HEK293T (cell line): Measurements from ENCODE around the gene PLCB4.

Experiments
- CTCF ChIA-PET: fragments of 350-600 bp; formaldehyde crosslinking; extraction: SDS; loops from one replicate; lab custom pipeline; 2021; ENCODE audit warnings: antibody characterized with exemption, inconsistent platforms; lab: Yijun Ruan, JAX
- POLR2A ChIA-PET: fragments of 350-600 bp; formaldehyde crosslinking; extraction: SDS; loops from one replicate; lab custom pipeline; 2020; ENCODE audit warnings: antibody characterized with exemption, inconsistent platforms; lab: Yijun Ruan, JAX
- DNase-seq: peaks from one replicate; pipeline ENCODE4 v3.0.0; 2012; ENCODE audit warnings: mixed read lengths; ENCODE audit errors: extremely low spot score
- ARNT ChIP-seq: fragments of 450-650 bp; IDR thresholded peaks from 2 replicates; pipeline ENCODE4 v1.6.1; 2017; ENCODE audit warnings: mild to moderate bottlenecking
- BHLHE40 ChIP-seq: fragments of 450-650 bp; IDR thresholded peaks from 2 replicates; pipeline ENCODE4 v1.6.1; 2016; ENCODE audit warnings: mild to moderate bottlenecking, moderate library complexity, borderline replicate concordance
- CTBP1 ChIP-seq: fragments of 450-650 bp; IDR thresholded peaks from 2 replicates; pipeline ENCODE4 v1.6.1; 2016; ENCODE audit warnings: borderline replicate concordance
- ELF4 ChIP-seq: fragments of 450-650 bp; IDR thresholded peaks from 2 replicates; pipeline ENCODE4 v1.6.1; 2017; ENCODE audit warnings: antibody characterized with exemption
- FOXA1 ChIP-seq: fragments of 450-650 bp; IDR thresholded peaks from 2 replicates; pipeline ENCODE4 v1.6.1; 2016; ENCODE audit warnings: mild to moderate bottlenecking
- FOXK2 ChIP-seq: fragments of 450-650 bp; IDR thresholded peaks from 2 replicates; pipeline ENCODE4 v1.6.1; 2016; ENCODE audit warnings: mild to moderate bottlenecking
- FOXM1 ChIP-seq: fragments of 450-650 bp; IDR thresholded peaks from 2 replicates; pipeline ENCODE4 v1.6.1; 2017; ENCODE audit warnings: mild to moderate bottlenecking, borderline replicate concordance
- HDGF ChIP-seq: fragments of 450-650 bp; IDR thresholded peaks from 2 replicates; pipeline ENCODE4 v1.6.1; 2017; ENCODE audit warnings: antibody characterized with exemption, borderline replicate concordance
- L3MBTL2 ChIP-seq: fragments of 450-650 bp; conservative IDR thresholded peaks from 2 replicates; pipeline ENCODE4 v1.6.1; 2016; ENCODE audit warnings: mild to moderate bottlenecking
- LEF1 ChIP-seq: fragments of 450-650 bp; IDR thresholded peaks from 2 replicates; pipeline ENCODE4 v1.6.1; 2017; ENCODE audit warnings: mild to moderate bottlenecking, borderline replicate concordance
- NFRKB ChIP-seq: fragments of 450-650 bp; IDR thresholded peaks from 2 replicates; pipeline ENCODE4 v1.6.1; 2016; ENCODE audit warnings: mild to moderate bottlenecking, moderate library complexity
- PKNOX1 ChIP-seq: fragments of 450-650 bp; IDR thresholded peaks from 2 replicates; pipeline ENCODE4 v1.6.1; 2016
- SP1 ChIP-seq: fragments of 450-650 bp; IDR thresholded peaks from 2 replicates; pipeline ENCODE4 v1.6.1; 2017
- SUZ12 ChIP-seq: fragments of 450-650 bp; IDR thresholded peaks from 2 replicates; pipeline ENCODE4 v1.6.1; 2016; ENCODE audit warnings: mild to moderate bottlenecking
- TARDBP ChIP-seq: fragments of 450-650 bp; IDR thresholded peaks from 2 replicates; pipeline ENCODE4 v1.6.1; 2016
- ZNF384 ChIP-seq: fragments of 450-650 bp; IDR thresholded peaks from 2 replicates; pipeline ENCODE4 v1.6.1; 2016

Gene PLCB4

GRCh38 chr20:9311132-9311531, 242.2 kb downstream of the PLCB4 start:
- TF ChIP-seq ELF4 (no peak), SUZ12 (no peak), TARDBP (no peak), ZNF384 (no peak), CTBP1 (no peak), FOXA1 (no peak), BHLHE40 (no peak), SP1 (no peak), ARNT (no peak), HDGF (no peak), LEF1 (no peak), PKNOX1 (no peak), FOXK2 (no peak), NFRKB (no peak), FOXM1 (no peak), L3MBTL2 (no peak)

GRCh38 chr20:9319687-9320384, 250.9 kb downstream of the PLCB4 start:
- CTCF ChIA-PET: no interaction called here
- TF ChIP-seq LEF1 (no peak), L3MBTL2 (no peak), CTBP1 (no peak)
- POLR2A ChIA-PET: no interaction called here
- no peak for DNase-seq

More at GRCh38 chr20:9311132-9311531, 242.2 kb downstream of the PLCB4 start:
- CTCF ChIA-PET: interaction anchor here (0.7 kb wide), 1 partner anchor 20 kb away, joined by 5 read pairs; no protein-coding TSS in a partner anchor
- DNase-seq: no peak
- POLR2A ChIA-PET: no interaction called here

GRCh38 chr20:9321007-9321406, 252.1 kb downstream of the PLCB4 start:
- CTCF ChIA-PET: no interaction called here
- TF ChIP-seq FOXM1 (no peak), ZNF384 (no peak), SUZ12 (no peak), NFRKB (no peak)
- POLR2A ChIA-PET: no interaction called here
- no peak for DNase-seq

- CTCF ChIA-PET: no interaction called here
- POLR2A ChIA-PET: no interaction called here
- no peak for DNase-seq
- no peak for TF ChIP-seq CTBP1
- TF ChIP-seq ARNT: no peak
- TF ChIP-seq ELF4: no peak
Measured at GRCh38 chr20:9322661-9323060, 253.8 kb downstream of the PLCB4 start.

GRCh38 chr20:9323622-9324021, 254.7 kb downstream of the PLCB4 start:
- ChIA-PET CTCF (interaction anchor here (0.6 kb wide), 1 partner anchor 191 kb away, joined by 3 read pairs; no protein-coding TSS in a partner anchor), POLR2A (no interaction called here)
- TF ChIP-seq FOXA1 (no peak), L3MBTL2 (no peak), TARDBP (no peak), ELF4 (no peak), PKNOX1 (no peak), NFRKB (no peak), LEF1 (no peak), HDGF (no peak), BHLHE40 (no peak), ZNF384 (no peak), SUZ12 (no peak)
- peak; percentile 45 for DNase-seq

GRCh38 chr20:9329355-9330101, 260.6 kb downstream of the PLCB4 start:
- no peak for TF ChIP-seq SUZ12
- TF ChIP-seq PKNOX1: peak; percentile 35; the same call in 1 of the 2 replicates
- no peak for TF ChIP-seq SP1
- POLR2A ChIA-PET: no interaction called here
- CTCF ChIA-PET: no interaction called here
- no peak for DNase-seq

- TF ChIP-seq PKNOX1 (no peak), SUZ12 (no peak), LEF1 (no peak), HDGF (no peak), BHLHE40 (no peak), ELF4 (no peak), CTBP1 (no peak), L3MBTL2 (no peak), NFRKB (no peak), ZNF384 (no peak), SP1 (no peak), FOXM1 (no peak), FOXK2 (no peak)
- no peak for DNase-seq
- POLR2A ChIA-PET: no interaction called here
- CTCF ChIA-PET: interaction anchor here (1.0 kb wide), 1 partner anchor 573 kb away, joined by 4 read pairs; no protein-coding TSS in a partner anchor
Measured at GRCh38 chr20:9330151-9330550, 261.3 kb downstream of the PLCB4 start.
